OCI-LY3 (cell line): ENCODE results near the gene ABCG4.

ENCODE experiments used
- CTCF ChIP-seq: fragments of 200-600, 300-600 bp; sonication (generic); IDR thresholded peaks from 2 replicates; pipeline ENCODE4 v1.5.1; 2014; ENCODE audit warnings: antibody characterized with exemption, low read length, low read depth
- EZH2phosphoT487 ChIP-seq: fragments of 200-600 bp; shearing (Covaris generic); IDR thresholded peaks from 2 replicates; pipeline ENCODE4 v1.6.1; 2018; ENCODE audit warnings: antibody characterized with exemption, mixed run types, low read depth

- no peak for TF ChIP-seq CTCF
- no peak for TF ChIP-seq EZH2phosphoT487
Observed at GRCh38 chr11:119169282-119169719, 20.4 kb downstream of the ABCG4 start.
